Uterus (tissue), 2 donors: ENCODE measurements around the gene SLC25A12.

Experiments used
- CTCF ChIP-seq, 4 experiments: fragments of 200-600 bp in 2 of 4; fragments of 450-650 bp in 2 of 4; sonication (generic) in 2 of 4; IDR thresholded peaks; one replicate each; pipeline ENCODE4 v1.5.1; 2016 to 2019; ENCODE audit warnings: antibody characterized with exemption in 4 of 4, mild to moderate bottlenecking in 2 of 4, moderate library complexity in 1 of 4
- POLR2A ChIP-seq, 2 donors: fragments of 450-650 bp; IDR thresholded peaks; one replicate each; pipeline ENCODE4 v1.6.1; 2016; ENCODE audit warnings: antibody characterized with exemption in 2 of 2, mild to moderate bottlenecking in 1 of 2, moderate library complexity in 1 of 2

DNA sequence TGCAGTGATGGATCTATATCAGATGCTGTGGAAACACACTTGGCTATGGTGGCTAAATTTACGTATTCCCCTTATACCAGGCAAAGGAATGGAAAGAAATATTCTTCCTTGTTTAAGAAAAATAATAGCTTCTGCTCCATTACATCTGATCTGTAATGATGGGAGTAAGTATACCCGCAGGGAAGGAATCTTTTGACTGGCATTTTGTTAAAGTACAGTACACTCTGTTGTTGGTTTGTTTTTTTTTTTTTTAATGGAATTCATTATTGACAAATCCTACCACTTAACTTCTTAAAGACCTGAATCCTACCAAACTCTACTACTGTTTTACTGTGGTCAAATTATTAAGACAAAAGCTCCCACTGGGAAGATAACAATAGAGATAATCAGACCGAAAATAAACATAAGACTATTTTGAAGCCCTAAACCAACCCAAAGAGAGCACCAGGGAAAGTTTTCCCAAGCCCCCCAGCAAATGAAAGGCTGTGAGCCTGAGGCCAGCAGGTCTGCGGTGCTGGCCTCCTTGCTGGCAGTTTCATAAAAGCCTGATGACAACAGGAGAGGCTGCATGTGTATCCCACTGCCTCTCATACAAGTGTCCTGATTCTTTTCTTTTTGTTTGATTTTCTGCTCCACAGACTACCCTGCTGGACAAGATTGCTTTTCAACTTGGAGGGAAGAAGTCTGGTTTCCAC, 101.0 kb downstream of the SLC25A12 start:
- TF ChIP-seq CTCF (IDR thresholded peaks at IDR 0.05) (no peak), POLR2A (IDR thresholded peaks at IDR 0.05) (no peak)
